NCI-H1092 treated with DMSO at 0.1 percent for 48 hours (cell line): ENCODE results near the gene CNPY1.
"Not testable (repeated sequence)": the region's sequence is repeated elsewhere in the genome, so short reads cannot be mapped to it uniquely, and the experiment has no call there.

Experiments
- DNase-seq: peaks from one replicate; lab custom pipeline; 2025; lab: John Stamatoyannopoulos, UW

Gene CNPY1

DNA sequence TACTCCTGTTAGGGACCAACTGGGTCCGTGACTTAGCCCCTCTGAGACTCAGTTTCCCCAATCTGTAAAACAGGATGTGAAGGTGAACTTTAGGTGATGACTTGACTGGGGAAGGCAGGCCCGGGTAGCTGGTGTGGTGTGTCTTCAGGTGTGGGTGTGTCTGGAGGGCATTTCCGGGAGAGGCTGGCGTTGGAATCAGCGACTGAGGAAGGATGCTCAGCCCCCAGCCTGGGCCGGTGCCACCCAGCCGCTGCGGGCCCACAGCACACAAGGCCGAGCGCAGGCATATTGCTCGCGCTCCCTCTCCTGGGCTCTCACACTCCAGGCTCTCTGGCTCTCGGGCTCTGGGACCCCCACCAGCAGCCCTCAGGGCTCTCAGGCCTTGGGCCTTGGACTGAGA is 31.7 kb upstream of the CNPY1 start:
- DNase-seq, result no peak

DNA sequence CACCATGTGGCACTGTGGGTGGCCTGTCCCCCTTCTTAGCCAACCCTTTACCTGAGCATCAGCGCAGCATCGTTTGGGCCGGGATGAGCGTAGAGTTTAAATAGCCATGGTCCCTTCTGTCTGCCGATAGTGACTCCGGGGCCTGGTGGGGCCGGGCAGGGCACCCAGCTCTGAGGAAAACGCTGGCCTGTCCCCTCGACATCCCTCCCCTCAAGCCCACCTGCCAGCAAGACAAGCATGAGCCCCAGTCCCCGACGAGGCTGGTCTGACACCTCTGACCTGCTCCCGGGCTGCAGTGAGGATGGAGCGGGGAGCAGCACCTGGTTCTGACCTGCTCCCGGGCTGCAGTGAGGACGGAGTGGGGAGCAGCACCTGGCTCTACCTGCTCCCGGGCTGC is 31.1 kb upstream of the CNPY1 start:
- no peak for DNase-seq

GRCh38 chr7:155576900-155577508 is 30.6 kb upstream of the CNPY1 start:
- no peak for DNase-seq

- DNase-seq, result no peak
Measured at GRCh38 chr7:155576416-155576815, 30.1 kb upstream of the CNPY1 start.

DNA sequence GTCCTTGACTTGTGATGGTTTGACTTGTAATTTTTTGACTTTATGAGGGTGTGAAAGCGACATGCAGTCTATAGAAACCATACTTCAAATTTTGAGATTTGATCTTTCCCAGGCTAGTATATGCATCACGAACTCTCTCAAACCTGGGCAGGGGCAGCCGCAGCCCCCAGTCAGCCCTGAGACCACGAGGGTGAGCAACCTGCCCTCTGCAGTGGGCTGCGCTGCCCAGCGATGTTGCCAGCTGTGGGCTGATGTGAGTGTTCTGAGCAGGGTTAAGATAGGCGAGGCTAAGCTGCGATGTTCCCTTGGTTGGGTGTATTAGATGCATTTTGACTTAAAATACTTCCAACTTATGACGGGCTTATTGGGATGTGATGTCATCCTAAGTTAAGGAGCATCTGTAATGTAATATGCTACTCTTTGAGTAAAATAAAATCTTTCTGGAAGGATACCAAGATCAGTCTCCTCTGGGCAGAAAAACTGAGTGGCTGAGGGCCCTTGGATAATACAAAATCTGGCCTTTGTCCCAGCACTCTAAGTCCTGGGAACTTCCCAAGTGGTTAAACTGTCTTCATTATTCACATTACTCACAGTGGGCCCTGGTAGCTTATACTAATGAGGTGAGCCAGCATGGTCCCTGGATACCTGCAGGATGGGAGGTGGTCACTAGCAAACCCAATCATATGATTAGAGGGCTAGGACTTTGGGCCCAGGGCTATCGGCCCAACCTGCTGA is 28.4 kb upstream of the CNPY1 start:
- DNase-seq, result no peak

- DNase-seq, result no peak
Measured at GRCh38 chr7:155571581-155572345, 25.4 kb upstream of the CNPY1 start.

GRCh38 chr7:155570991-155571390 is 24.6 kb upstream of the CNPY1 start:
- no peak for DNase-seq

- no peak for DNase-seq
Measured at GRCh38 chr7:155570171-155570958, 24.0 kb upstream of the CNPY1 start.

- DNase-seq, result no peak
Measured at GRCh38 chr7:155569681-155570080, 23.3 kb upstream of the CNPY1 start.

- DNase-seq, result peak; percentile 47
Measured at GRCh38 chr7:155568842-155569494, 22.6 kb upstream of the CNPY1 start.

DNA sequence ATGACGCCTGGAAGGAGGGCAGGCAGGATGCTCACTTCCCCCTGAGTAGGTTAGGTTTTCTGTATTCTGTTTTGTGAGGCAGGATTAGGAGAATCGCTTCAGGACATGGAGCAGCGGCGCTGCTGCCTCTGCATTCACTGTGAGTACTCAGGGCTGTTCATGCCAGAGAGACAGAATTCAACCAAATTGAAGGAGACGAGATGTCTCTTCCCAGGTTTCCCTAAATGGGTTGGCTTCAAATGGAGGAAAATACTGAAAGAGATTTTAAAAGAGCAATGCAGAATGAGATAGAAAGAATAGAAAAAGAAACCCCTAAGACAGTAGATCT is 21.9 kb upstream of the CNPY1 start:
- no peak for DNase-seq

- no peak for DNase-seq
Measured at GRCh38 chr7:155567646-155568332, 21.4 kb upstream of the CNPY1 start.

- no peak for DNase-seq
Measured at GRCh38 chr7:155566011-155566836, 19.9 kb upstream of the CNPY1 start.

- no peak for DNase-seq
Measured at GRCh38 chr7:155565596-155565995, 19.2 kb upstream of the CNPY1 start.

GRCh38 chr7:155562976-155563375 is 16.6 kb upstream of the CNPY1 start:
- not testable (repeated sequence) for DNase-seq

GRCh38 chr7:155562106-155562505 is 15.7 kb upstream of the CNPY1 start:
- DNase-seq, result no peak

GRCh38 chr7:155560982-155561686 is 14.8 kb upstream of the CNPY1 start:
- no peak for DNase-seq

GRCh38 chr7:155560196-155560885 is 14.0 kb upstream of the CNPY1 start:
- DNase-seq, result no peak

DNA sequence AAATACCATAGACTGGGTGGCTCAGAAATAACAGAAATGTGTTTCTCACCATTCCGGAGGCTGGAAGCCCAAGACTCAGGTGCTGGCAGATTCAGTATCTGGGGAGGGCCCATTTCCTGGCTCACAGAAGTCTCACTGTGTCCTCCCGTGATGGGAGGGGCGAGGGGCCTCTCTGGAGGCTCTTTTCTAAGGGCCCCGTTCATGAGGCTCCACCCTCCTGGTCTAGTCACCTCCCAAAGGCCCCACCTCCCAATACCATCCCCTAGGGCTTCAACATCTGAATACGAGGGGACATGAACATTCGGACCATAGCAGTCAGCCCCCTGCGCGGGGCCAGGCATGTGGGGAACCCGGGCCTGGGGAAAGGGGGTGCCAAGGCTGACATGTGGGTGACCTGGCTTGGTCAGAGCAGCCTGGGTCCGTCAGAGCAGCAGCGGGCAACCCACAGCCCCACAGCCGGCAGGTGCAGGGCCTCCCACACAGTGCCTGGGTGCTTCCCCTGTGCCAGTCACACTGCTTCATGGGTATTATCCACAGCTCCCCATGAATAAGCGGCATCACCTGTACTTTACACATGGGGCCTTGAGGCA is 13.3 kb upstream of the CNPY1 start:
- DNase-seq, result no peak
